HepG2 (cell line): ENCODE results near the gene CHADL. TPM values are rescaled to one million over a fixed set of nuclear protein-coding genes. Genes with fewer than 3 reads are reported as not detected.

Experiments
- ATAC-seq: fragments of 200-7000 bp; cut with Tn5 transposase; 3 replicates; pipeline ENCODE4 v1.9.1; 2020; ENCODE audit warnings: mild to moderate bottlenecking, moderate library complexity
- BruUV-seq: library from RNA; stranded (reverse); fragments of 400-500 nt; replicated peaks from 2 replicates; lab custom pipeline; 2021; lab: Mats Ljungman, UMichigan
- CTCF ChIA-PET: fragments of 300-600 bp; formaldehyde crosslinking; extraction: SDS; loops from one replicate; lab custom pipeline; 2021; ENCODE audit warnings: low total read pairs, inconsistent platforms, low intra/inter-chr PET ratio; lab: Yijun Ruan, JAX
- POLR2A ChIA-PET: fragments of 350-600 bp; sonication (Branson Sonifier 250); formaldehyde crosslinking; loops from one replicate; lab custom pipeline; 2020; ENCODE audit warnings: antibody characterized with exemption, inconsistent platforms; lab: Yijun Ruan, JAX
- DNase-seq: peaks from one replicate; pipeline ENCODE4 v3.0.0-alpha.2; 2015; ENCODE audit warnings: low spot score
- FAIRE-seq: peaks from 3 replicates; lab custom pipeline; 2011; peaks lifted over from hg19 to GRCh38; lab: Jason Lieb, UNC
- H2AFZ ChIP-seq: one replicate; pipeline ENCODE4 v1.6.1; 2011; ENCODE audit warnings: low read length, inconsistent platforms
- H3K27ac ChIP-seq: fragments of 300-600 bp; 3 replicates; pipeline ENCODE4 v1.8.0; 2011; ENCODE audit warnings: mixed run types, mild to moderate bottlenecking, mixed read lengths, low read length, inconsistent platforms; ENCODE audit not compliant: insufficient read depth; ENCODE audit errors: extremely low read length
- H3K27me3 ChIP-seq, 2 experiments: fragments of 200-600 bp in 1 of 2; 2 replicates in 1 of 2; 3 replicates in 1 of 2; pipeline versions ENCODE4 v1.6.0 to v1.8.0; 2011; ENCODE audit warnings: low read length in 2 of 2, mild to moderate bottlenecking in 2 of 2, moderate library complexity in 2 of 2, inconsistent platforms in 1 of 2; ENCODE audit not compliant: insufficient read depth in 2 of 2, control insufficient read depth in 1 of 2
- H3K36me3 ChIP-seq, 2 experiments: fragments of 200-600 bp in 1 of 2; replicated peaks in 1 of 2; 2 replicates in 1 of 2; 3 replicates in 1 of 2; pipeline versions ENCODE4 v1.5.1 to v1.8.0; 2011; ENCODE audit warnings: low read length in 2 of 2, inconsistent platforms in 1 of 2; ENCODE audit not compliant: insufficient read depth in 2 of 2, control insufficient read depth in 1 of 2
- H3K4me1 ChIP-seq: 2 replicates; pipeline ENCODE4 v1.5.1; 2012; ENCODE audit warnings: low read length, inconsistent platforms; ENCODE audit not compliant: insufficient read depth
- H3K4me2 ChIP-seq: 2 replicates; pipeline ENCODE4 v1.6.0; 2011; ENCODE audit warnings: low read depth, low read length, inconsistent platforms
- H3K4me3 ChIP-seq, 3 experiments: fragments of 200-600 bp in 1 of 3; sonication (generic), shearing (Covaris generic) in 1 of 3; replicated peaks in 1 of 3; 2 replicates each; pipeline ENCODE4 v1.5.1; 2011 to 2016; ENCODE audit warnings: low read length in 3 of 3, inconsistent platforms in 2 of 3, low read depth in 2 of 3, mild to moderate bottlenecking in 2 of 3, control low read depth in 1 of 3, mixed read lengths in 1 of 3; ENCODE audit not compliant: insufficient read depth in 1 of 3
- H3K79me2 ChIP-seq: one replicate; pipeline ENCODE4 v1.6.1; 2011; ENCODE audit warnings: low read length, inconsistent platforms; ENCODE audit not compliant: insufficient read depth
- H3K9ac ChIP-seq: 2 replicates; pipeline ENCODE4 v1.6.0; 2011; ENCODE audit warnings: mild to moderate bottlenecking, low read depth, low read length, inconsistent platforms; ENCODE audit not compliant: insufficient read depth
- H3K9me3 ChIP-seq: 2 replicates; pipeline ENCODE4 v1.5.1; 2012; ENCODE audit warnings: mild to moderate bottlenecking, low read length
- H4K20me1 ChIP-seq: 2 replicates; pipeline ENCODE4 v1.6.0; 2011; ENCODE audit warnings: inconsistent platforms, mild to moderate bottlenecking, low read length, moderate library complexity; ENCODE audit not compliant: insufficient read depth
- AKAP8 ChIP-seq: sonication (generic); formaldehyde crosslinking; IDR thresholded peaks from 2 replicates; pipeline ENCODE4 v1.5.1; 2020; ENCODE audit warnings: mild to moderate bottlenecking, missing genetic modification reagents
- CREM ChIP-seq, 2 experiments: sonication (generic) in 1 of 2; formaldehyde crosslinking in 1 of 2; IDR thresholded peaks; 2 replicates each; pipeline versions ENCODE4 v1.4.0 to v1.6.1; 2016 to 2020; ENCODE audit warnings: antibody characterized with exemption in 1 of 2, mild to moderate bottlenecking in 1 of 2, missing genetic modification reagents in 1 of 2
- HDAC1 ChIP-seq: sonication (generic); formaldehyde crosslinking; IDR thresholded peaks from 2 replicates; pipeline ENCODE4 v1.5.1; 2020; ENCODE audit warnings: mild to moderate bottlenecking, missing genetic modification reagents
- RBFOX2 ChIP-seq: fragments of 200-400 bp; formaldehyde crosslinking; IDR thresholded peaks from 2 replicates; pipeline ENCODE4 v1.6.1; 2017; ENCODE audit warnings: low read depth, mild to moderate bottlenecking, low read length
- RBM22 ChIP-seq: fragments of 200-400 bp; formaldehyde crosslinking; optimal IDR thresholded peaks from 2 replicates; pipeline ENCODE3; 2017; ENCODE audit warnings: mild to moderate bottlenecking, low read length, moderate library complexity
- SAP130 ChIP-seq: IDR thresholded peaks from 2 replicates; pipeline ENCODE4 v1.6.1; 2016; ENCODE audit warnings: low read depth
- ZNF333 ChIP-seq: sonication (generic); formaldehyde crosslinking; IDR thresholded peaks from 2 replicates; pipeline ENCODE4 v1.4.0; 2020; ENCODE audit warnings: mild to moderate bottlenecking, missing genetic modification reagents, borderline replicate concordance
- WGBS: methylation state at CpG from one replicate; pipeline ENCODE4 v1.1.6; 2017; ENCODE audit warnings: low lambda C conversion rate; 5-methylcytosine and 5-hydroxymethylcytosine counted together
- in situ Hi-C: cut with HindIII; loops from 2 replicates; pipeline ENCODE4 v1.10.0; 2017; ENCODE audit warnings: low pct_unique_long_range_greater_than_20kb; ENCODE audit not compliant: extremely low pct_ligation_motif_present
- intact Hi-C: fragments of 100-400 bp; cut with micrococcal nuclease; formaldehyde crosslinking; loops from one replicate; pipeline ENCODE4 v1.10.0; 2022; ENCODE audit not compliant: unreplicated experiment
- polyA plus RNA-seq, 8 experiments: library from polyadenylated mRNA; depleted of rRNA in 3 of 8; stranded (reverse) in 7 of 8; unstranded in 1 of 8; fragments of >200 nt; fragmentation: Illumina TruSeq in 4 of 8; extraction: Trizol in 4 of 8; gene quantifications; 2 replicates each; pipeline versions ENCODE4 v1.2.1 to v1.2.3, GENCODE V29; 2011 to 2016; ENCODE audit warnings: low read depth in 4 of 8, missing spikeins in 1 of 8, mixed read lengths in 1 of 8; ENCODE audit not compliant: insufficient read depth in 1 of 8
- total RNA-seq, 5 experiments: library from RNA; depleted of rRNA; stranded (reverse); fragments of >200 nt; fragmentation: Illumina TruSeq; extraction: Trizol; gene quantifications; 2 replicates each; pipeline ENCODE4 v1.2.3, GENCODE V29; 2016; ENCODE audit warnings: low read depth in 1 of 5
- TF ChIP-seq, protein P1 (sequence below): sonication (generic); formaldehyde crosslinking; IDR thresholded peaks from 2 replicates; pipeline ENCODE4 v1.5.0; 2020; ENCODE audit warnings: mild to moderate bottlenecking, missing genetic modification reagents
- TF ChIP-seq, protein P2 (sequence below): sonication (generic); formaldehyde crosslinking; IDR thresholded peaks from 2 replicates; pipeline ENCODE4 v1.4.0; 2020; ENCODE audit warnings: missing genetic modification reagents
- TF ChIP-seq, protein P3 (sequence below), 2 experiments: fragments of 450-650 bp in 1 of 2; sonication (generic) in 1 of 2; formaldehyde crosslinking; IDR thresholded peaks; 2 replicates each; pipeline versions ENCODE4 v1.5.0 to v1.8.0; 2020 to 2022; ENCODE audit warnings: mild to moderate bottlenecking in 1 of 2, missing genetic modification reagents in 1 of 2

The CHADL gene
- total and polyA plus RNA-seq, 2 of the 13 experiments (the other 11 are each of a cell fraction or from before 2014, with no cell fraction given) = 2.8 to 8.1 TPM

DNA sequence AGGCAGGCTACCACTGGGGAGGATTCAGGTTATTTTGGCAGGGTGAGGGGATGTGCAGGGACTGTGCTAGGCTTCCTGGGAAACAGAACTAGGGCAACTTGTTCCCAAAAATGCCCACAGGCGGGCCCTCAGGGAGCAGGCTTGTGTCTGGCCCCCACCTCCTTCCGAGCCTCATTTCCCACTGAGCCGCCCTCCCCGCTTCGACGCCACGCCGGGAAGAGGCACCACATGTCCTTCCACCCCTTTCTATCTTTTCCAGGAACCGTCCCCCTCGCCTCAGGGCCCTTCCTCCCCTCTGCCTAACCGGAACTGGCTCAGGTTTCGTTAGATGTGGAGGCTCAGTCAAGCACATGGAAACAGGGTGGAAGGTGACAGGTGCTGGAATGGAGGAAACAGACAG lies 9.4 kb upstream of the CHADL start:
- Histone ChIP-seq H3K27me3 (no peaks in the 10 kb centered on the region), H3K4me1 (no peaks in the 10 kb centered on the region), H3K27ac (no peak overlapping the region), H3K36me3 (peaks cover 47 to 72% of the 10 kb centered on the region in 2 experiments), H3K9me3 (no peaks in the 10 kb centered on the region), H4K20me1 (no peaks in the 10 kb centered on the region), H3K4me2 (no peak overlapping the region), H2AFZ (no peak overlapping the region), H3K79me2 (no peaks in the 10 kb centered on the region), H3K4me3 (no peak overlapping the region), H3K9ac (no peak overlapping the region)
- FAIRE-seq (no peak), DNase-seq (no peak), ATAC-seq (no peak)
- no TSS peak for BruUV-seq
- POLR2A ChIA-PET = no interaction called here
- in situ Hi-C loops (no loop called here), intact Hi-C loops (no loop called here)
- TF ChIP-seq RBM22 (peak; percentile 43), CREM (IDR thresholded peaks at IDR 0.05) (no peak), CREM (CRISPR knock-in tag; IDR thresholded peaks at IDR 0.05) (no peak), AKAP8 (CRISPR knock-in tag) (no peak), RBFOX2 (0 out of 2 replicates have a peak, but pooled peaks have one; percentile 1)
- TF ChIP-seq, protein P1, sequence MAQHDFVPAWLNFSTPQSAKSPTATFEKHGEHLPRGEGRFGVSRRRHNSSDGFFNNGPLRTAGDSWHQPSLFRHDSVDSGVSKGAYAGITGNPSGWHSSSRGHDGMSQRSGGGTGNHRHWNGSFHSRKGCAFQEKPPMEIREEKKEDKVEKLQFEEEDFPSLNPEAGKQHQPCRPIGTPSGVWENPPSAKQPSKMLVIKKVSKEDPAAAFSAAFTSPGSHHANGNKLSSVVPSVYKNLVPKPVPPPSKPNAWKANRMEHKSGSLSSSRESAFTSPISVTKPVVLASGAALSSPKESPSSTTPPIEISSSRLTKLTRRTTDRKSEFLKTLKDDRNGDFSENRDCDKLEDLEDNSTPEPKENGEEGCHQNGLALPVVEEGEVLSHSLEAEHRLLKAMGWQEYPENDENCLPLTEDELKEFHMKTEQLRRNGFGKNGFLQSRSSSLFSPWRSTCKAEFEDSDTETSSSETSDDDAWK (CRISPR knock-in tag) = no peak
- 94% methylated on average over 12 of the region's 12 CpGs for WGBS
- CTCF ChIA-PET = no interaction called here

DNA sequence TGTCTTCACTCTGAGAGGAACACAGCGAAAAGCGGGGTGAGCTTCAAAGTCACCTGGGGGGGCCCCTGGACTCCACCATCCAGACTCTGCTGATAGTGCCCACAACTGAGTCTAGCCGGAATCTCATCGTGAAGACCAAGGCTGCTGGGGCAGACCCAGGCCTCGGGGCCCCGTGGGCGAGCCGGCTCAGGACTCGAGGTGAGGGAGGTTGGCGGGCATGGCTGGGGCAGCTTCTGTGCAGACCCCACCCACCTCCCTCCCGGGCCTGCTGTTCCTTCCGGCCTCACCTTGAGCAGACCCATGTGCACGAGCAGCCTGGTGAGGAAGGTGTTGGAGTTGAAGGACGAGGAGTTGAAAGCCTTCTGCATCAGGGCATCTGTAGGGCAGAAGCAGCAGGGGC lies 8.7 kb upstream of the CHADL start:
- Histone ChIP-seq H3K27ac (no peak overlapping the region), H2AFZ (no peak overlapping the region), H3K9me3 (no peaks in the 10 kb centered on the region), H3K4me3 (no peak overlapping the region), H3K9ac (no peak overlapping the region), H3K36me3 (peaks cover 44 to 68% of the 10 kb centered on the region in 2 experiments), H3K27me3 (no peaks in the 10 kb centered on the region), H3K79me2 (no peaks in the 10 kb centered on the region), H3K4me1 (no peaks in the 10 kb centered on the region), H3K4me2 (no peak overlapping the region), H4K20me1 (no peaks in the 10 kb centered on the region)
- ATAC-seq = no peak
- POLR2A ChIA-PET = no interaction called here
- FAIRE-seq = no peak
- WGBS = 94% methylated on average over 6 of the region's 14 CpGs
- in situ Hi-C loops (no loop called here), intact Hi-C loops (no loop called here)
- DNase-seq = no peak
- CTCF ChIA-PET = no interaction called here
- BruUV-seq = no TSS peak
- TF ChIP-seq SAP130 (CRISPR knock-in tag) (no peak), HDAC1 (CRISPR knock-in tag) (no peak), ZNF333 (CRISPR knock-in tag) (no peak)
- TF ChIP-seq, protein P2, sequence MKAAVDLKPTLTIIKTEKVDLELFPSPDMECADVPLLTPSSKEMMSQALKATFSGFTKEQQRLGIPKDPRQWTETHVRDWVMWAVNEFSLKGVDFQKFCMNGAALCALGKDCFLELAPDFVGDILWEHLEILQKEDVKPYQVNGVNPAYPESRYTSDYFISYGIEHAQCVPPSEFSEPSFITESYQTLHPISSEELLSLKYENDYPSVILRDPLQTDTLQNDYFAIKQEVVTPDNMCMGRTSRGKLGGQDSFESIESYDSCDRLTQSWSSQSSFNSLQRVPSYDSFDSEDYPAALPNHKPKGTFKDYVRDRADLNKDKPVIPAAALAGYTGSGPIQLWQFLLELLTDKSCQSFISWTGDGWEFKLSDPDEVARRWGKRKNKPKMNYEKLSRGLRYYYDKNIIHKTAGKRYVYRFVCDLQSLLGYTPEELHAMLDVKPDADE (CRISPR knock-in tag) = no peak
- TF ChIP-seq, protein P3, sequence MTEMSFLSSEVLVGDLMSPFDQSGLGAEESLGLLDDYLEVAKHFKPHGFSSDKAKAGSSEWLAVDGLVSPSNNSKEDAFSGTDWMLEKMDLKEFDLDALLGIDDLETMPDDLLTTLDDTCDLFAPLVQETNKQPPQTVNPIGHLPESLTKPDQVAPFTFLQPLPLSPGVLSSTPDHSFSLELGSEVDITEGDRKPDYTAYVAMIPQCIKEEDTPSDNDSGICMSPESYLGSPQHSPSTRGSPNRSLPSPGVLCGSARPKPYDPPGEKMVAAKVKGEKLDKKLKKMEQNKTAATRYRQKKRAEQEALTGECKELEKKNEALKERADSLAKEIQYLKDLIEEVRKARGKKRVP (CRISPR knock-in tag; IDR thresholded peaks at IDR 0.05) = no peak
